Neuronal stem cell (in vitro differentiated cells): ENCODE measurements around the gene EPHA2.

ENCODE experiments used
- DNase-seq: peaks from one replicate; pipeline ENCODE4 v3.0.0-alpha.2; 2013; ENCODE audit warnings: low spot score
- H2AFZ ChIP-seq: one replicate; pipeline ENCODE4 v1.6.1; 2013; ENCODE audit warnings: mild to moderate bottlenecking, low read length, inconsistent platforms
- H2AK5ac ChIP-seq: 2 replicates; pipeline ENCODE4 v1.6.1; 2013; ENCODE audit warnings: low read depth, mild to moderate bottlenecking, inconsistent platforms, low read length, moderate library complexity, mixed read lengths
- H2BK120ac ChIP-seq: 2 replicates; pipeline ENCODE4 v1.6.1; 2013; ENCODE audit warnings: low read depth, mild to moderate bottlenecking, inconsistent platforms, low read length, moderate library complexity, mixed read lengths
- H2BK12ac ChIP-seq: one replicate; pipeline ENCODE4 v1.6.1; 2013; ENCODE audit warnings: low read length, inconsistent platforms
- H2BK15ac ChIP-seq: 2 replicates; pipeline ENCODE4 v1.6.1; 2013; ENCODE audit warnings: mild to moderate bottlenecking, low read length, inconsistent platforms, mixed read lengths
- H2BK5ac ChIP-seq: one replicate; pipeline ENCODE4 v1.6.1; 2013; ENCODE audit warnings: inconsistent platforms, mild to moderate bottlenecking, low read length, moderate library complexity
- H3K14ac ChIP-seq: one replicate; pipeline ENCODE4 v1.6.1; 2013; ENCODE audit warnings: low read length, inconsistent platforms
- H3K18ac ChIP-seq: 2 replicates; pipeline ENCODE4 v1.6.1; 2013; ENCODE audit warnings: low read length, inconsistent platforms
- H3K23ac ChIP-seq: 2 replicates; pipeline ENCODE4 v1.6.1; 2013; ENCODE audit warnings: low read depth, mild to moderate bottlenecking, mixed read lengths, low read length, inconsistent platforms; ENCODE audit not compliant: poor library complexity
- H3K27ac ChIP-seq: replicated peaks from 3 replicates; pipeline ENCODE4 v1.5.1; 2013; ENCODE audit warnings: low read length, inconsistent platforms
- H3K27me3 ChIP-seq, 3 experiments: 2 replicates each; pipeline ENCODE4 v1.6.1; 2013; ENCODE audit warnings: low read length in 3 of 3, mild to moderate bottlenecking in 2 of 3, inconsistent platforms in 1 of 3, low read depth in 1 of 3, mixed read lengths in 1 of 3, moderate library complexity in 1 of 3; ENCODE audit not compliant: control insufficient read depth in 3 of 3, insufficient read depth in 3 of 3
- H3K36me3 ChIP-seq, 2 donors: replicated peaks in 1 of 2; 2 replicates each; pipeline ENCODE4 v1.6.1; 2013; ENCODE audit warnings: low read length in 2 of 2; ENCODE audit not compliant: control insufficient read depth in 2 of 2, insufficient read depth in 2 of 2
- H3K4ac ChIP-seq: 2 replicates; pipeline ENCODE4 v1.6.1; 2013; ENCODE audit warnings: inconsistent platforms, mild to moderate bottlenecking, low read length, moderate library complexity
- H3K4me1 ChIP-seq, 2 donors: 1 replicate in 1 of 2; 2 replicates in 1 of 2; pipeline ENCODE4 v1.6.1; 2013; ENCODE audit warnings: low read length in 2 of 2, low read depth in 1 of 2; ENCODE audit not compliant: control insufficient read depth in 2 of 2, insufficient read depth in 1 of 2
- H3K4me2 ChIP-seq: one replicate; pipeline ENCODE4 v1.6.1; 2013; ENCODE audit warnings: mild to moderate bottlenecking, low read length, inconsistent platforms; ENCODE audit not compliant: insufficient read depth, poor library complexity, severe bottlenecking
- H3K4me3 ChIP-seq, 2 donors: 2 replicates each; pipeline ENCODE4 v1.5.1; 2013; ENCODE audit warnings: low read length in 2 of 2, mild to moderate bottlenecking in 2 of 2, inconsistent platforms in 1 of 2, moderate library complexity in 1 of 2
- H3K79me1 ChIP-seq: one replicate; pipeline ENCODE4 v1.6.1; 2013; ENCODE audit warnings: low read depth, mild to moderate bottlenecking, inconsistent platforms, low read length, moderate library complexity
- H3K9ac ChIP-seq: one replicate; pipeline ENCODE4 v1.6.1; 2013; ENCODE audit warnings: mild to moderate bottlenecking, low read depth, low read length, inconsistent platforms; ENCODE audit not compliant: poor library complexity
- H3K9me3 ChIP-seq, 2 donors: replicated peaks in 1 of 2; 2 replicates each; pipeline versions ENCODE3 to v1.6.1; 2013; ENCODE audit warnings: low read length in 2 of 2, mild to moderate bottlenecking in 2 of 2, inconsistent platforms in 1 of 2, low read depth in 1 of 2, mixed read lengths in 1 of 2, moderate library complexity in 1 of 2; ENCODE audit not compliant: control insufficient read depth in 2 of 2, insufficient read depth in 1 of 2
- H4K8ac ChIP-seq: one replicate; pipeline ENCODE4 v1.6.1; 2013; ENCODE audit warnings: low read depth, mild to moderate bottlenecking, inconsistent platforms, low read length, moderate library complexity
- H4K91ac ChIP-seq: one replicate; pipeline ENCODE4 v1.6.1; 2013; ENCODE audit warnings: low read length, low read depth, mild to moderate bottlenecking, inconsistent platforms; ENCODE audit not compliant: poor library complexity
- WGBS, 2 donors: extraction: QIAGEN DNeasy Blood & Tissue Kit; methylation state at CpG; one replicate each; pipeline ENCODE4 v1.1.7; 2013; ENCODE audit warnings: missing lambda C conversion rate in 2 of 2, mixed read lengths in 1 of 2; ENCODE audit not compliant: insufficient read length in 2 of 2, insufficient replicate concordance in 1 of 2; ENCODE audit errors: extremely low coverage in 2 of 2; 5-methylcytosine and 5-hydroxymethylcytosine counted together

Gene EPHA2

DNA sequence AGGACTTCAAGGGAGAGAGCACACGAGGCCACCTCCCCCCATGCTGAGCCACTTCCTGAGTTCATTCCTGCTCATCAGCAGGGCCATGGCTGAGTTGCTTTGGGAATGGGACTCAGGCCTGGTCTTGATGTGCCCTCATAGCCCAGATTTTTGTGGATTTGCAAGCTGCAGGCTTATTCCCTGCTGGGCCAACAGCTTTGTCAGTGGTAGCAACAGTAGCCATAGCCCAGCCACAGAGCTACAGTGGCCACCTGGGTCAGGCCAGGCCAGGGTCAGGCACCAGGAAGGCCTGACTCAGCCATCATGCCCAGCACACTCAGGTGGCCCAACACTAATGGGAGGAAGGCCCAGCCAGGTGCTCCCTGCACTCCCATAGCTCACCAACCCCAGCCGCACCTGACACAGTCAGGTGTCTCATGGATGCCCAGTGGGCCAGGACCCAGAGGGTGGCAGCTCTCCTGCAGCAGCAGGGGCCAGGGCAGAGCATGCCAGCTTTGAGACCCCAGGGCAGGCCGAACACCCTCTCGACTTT, 33.5 kb downstream of the EPHA2 start:
- Histone ChIP-seq H3K4me2 (no peak overlapping the region), H3K18ac (no peak overlapping the region), H3K4me1 (peaks cover 17 to 20% of the 10 kb centered on the region in 2 donors), H2AFZ (no peak overlapping the region), H3K27me3 (no peaks in the 10 kb centered on the region), H2BK5ac (no peak overlapping the region), H2BK120ac (no peak overlapping the region), H2BK15ac (no peak overlapping the region), H2AK5ac (no peak overlapping the region), H3K9ac (peak overlapping the region; percentile 51), H3K23ac (peak overlapping the region; percentile 1), H3K79me1 (no peaks in the 10 kb centered on the region), H3K4me3 (no peak overlapping the region), H4K91ac (no peak overlapping the region), H4K8ac (no peak overlapping the region), H3K9me3 (no peaks in the 10 kb centered on the region), H2BK12ac (peak overlapping the region; percentile 7), H3K36me3 (peaks cover 31 to 43% of the 10 kb centered on the region in 2 donors), H3K14ac (no peak overlapping the region), H3K4ac (no peak overlapping the region), H3K27ac (no peak overlapping the region)
- no peak for DNase-seq
- no CpG with 5 or more reads among the region's 4 CpGs for WGBS, 2 donors

DNA sequence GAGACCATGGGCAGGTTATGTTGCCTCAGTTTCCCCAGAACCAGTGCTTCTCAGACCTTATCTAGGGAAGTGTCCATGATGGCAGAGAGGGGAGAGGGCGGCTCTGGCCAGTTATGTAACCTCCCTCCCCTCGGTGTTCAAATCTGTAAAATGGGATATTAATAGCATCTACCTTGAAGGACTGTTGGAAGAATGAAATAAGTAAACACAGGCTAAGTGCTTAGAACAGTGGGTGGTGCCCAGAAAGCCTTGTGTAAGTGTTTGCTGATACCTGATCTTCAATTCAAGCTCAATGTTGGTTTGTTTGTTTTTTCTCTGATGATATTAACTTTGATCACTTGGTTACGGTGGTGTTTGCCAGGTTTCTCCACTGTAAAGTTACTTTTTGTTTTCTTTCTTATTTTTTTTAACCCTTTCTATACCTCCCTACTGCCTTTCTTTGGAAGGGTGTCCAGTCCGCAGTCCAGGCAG, 34.9 kb downstream of the EPHA2 start:
- Histone ChIP-seq H2AK5ac (peak overlapping the region; percentile 39), H3K4me1 (peaks cover 26 to 30% of the 10 kb centered on the region in 2 donors), H3K4me3 (no peak overlapping the region), H3K14ac (no peak overlapping the region), H3K23ac (no peak overlapping the region), H3K79me1 (no peaks in the 10 kb centered on the region), H2BK15ac (no peak overlapping the region), H3K9ac (no peak overlapping the region), H3K9me3 (no peaks in the 10 kb centered on the region), H2BK120ac (no peak overlapping the region), H4K91ac (no peak overlapping the region), H2AFZ (no peak overlapping the region), H3K4me2 (no peak overlapping the region), H3K27me3 (no peaks in the 10 kb centered on the region), H2BK5ac (no peak overlapping the region), H3K4ac (no peak overlapping the region), H3K18ac (no peak overlapping the region), H3K36me3 (peaks cover 22 to 29% of the 10 kb centered on the region in 2 donors), H3K27ac (no peak overlapping the region), H4K8ac (no peak overlapping the region), H2BK12ac (no peak overlapping the region)
- no CpG with 5 or more reads among the region's 4 CpGs for WGBS, 2 donors
- DNase-seq, result no peak

DNA sequence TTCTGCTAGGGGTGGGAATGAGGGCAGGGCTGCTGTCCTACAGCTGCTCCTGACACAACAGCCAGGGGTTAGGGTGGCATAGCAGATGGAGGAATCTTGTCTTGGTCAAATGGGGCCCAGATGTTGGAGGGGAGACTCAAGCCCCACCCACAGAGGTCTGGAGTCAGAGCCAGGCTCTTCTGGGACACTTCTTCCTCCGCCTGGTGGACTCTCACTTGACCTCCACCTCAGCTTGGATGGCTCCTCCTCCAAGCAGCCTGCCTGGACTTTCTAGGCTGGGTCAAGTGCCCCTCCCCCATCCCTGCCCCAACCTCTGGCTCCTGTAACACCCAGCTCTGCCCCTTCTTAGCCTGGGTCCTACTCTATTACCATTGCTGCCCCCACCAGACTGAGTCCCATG, 35.5 kb downstream of the EPHA2 start:
- Histone ChIP-seq H2AK5ac (peak overlapping the region; percentile 39), H3K4me2 (no peak overlapping the region), H2BK120ac (no peak overlapping the region), H3K18ac (peak overlapping the region; percentile 78), H3K36me3 (peaks cover 18 to 23% of the 10 kb centered on the region in 2 donors), H3K9ac (no peak overlapping the region), H3K27me3 (no peaks in the 10 kb centered on the region), H3K27ac (no peak overlapping the region), H4K8ac (no peak overlapping the region), H2BK15ac (no peak overlapping the region), H3K23ac (no peak overlapping the region), H2BK5ac (no peak overlapping the region), H2AFZ (no peak overlapping the region), H2BK12ac (no peak overlapping the region), H3K4me3 (no peak overlapping the region), H3K14ac (no peak overlapping the region), H3K79me1 (no peaks in the 10 kb centered on the region), H3K4ac (no peak overlapping the region), H3K9me3 (no peaks in the 10 kb centered on the region), H3K4me1 (peaks cover 29 to 33% of the 10 kb centered on the region in 2 donors), H4K91ac (no peak overlapping the region)
- DNase-seq, result no peak
- whole genome bisulfite sequencing, 2 donors, result no CpG with 5 or more reads among the region's 1 CpG

DNA sequence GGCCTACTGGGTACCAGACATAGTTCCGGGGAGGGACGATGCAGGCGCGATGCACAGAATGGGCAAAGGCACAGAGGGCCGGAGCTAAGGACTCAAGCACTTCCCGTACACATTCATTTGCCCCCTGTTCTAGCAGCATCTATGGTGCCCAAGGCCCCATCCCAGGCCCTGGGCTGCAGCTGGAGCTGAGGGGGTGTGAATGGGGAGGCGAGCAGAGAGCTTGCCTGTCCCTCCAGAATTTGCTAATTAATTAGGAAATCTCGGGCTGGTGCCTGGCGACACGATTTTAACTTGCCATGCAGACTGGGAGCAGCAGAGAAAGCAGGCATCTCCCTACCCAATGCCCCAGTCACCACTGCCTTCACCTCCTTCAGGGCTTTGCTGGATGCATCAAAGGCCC, 35.9 kb downstream of the EPHA2 start:
- peak overlapping the region; percentile 85 for H2AK5ac ChIP-seq
- no peak for DNase-seq
- no peak overlapping the region for H2BK5ac ChIP-seq
- no peak overlapping the region for H3K14ac ChIP-seq
- no peak overlapping the region for H3K4me3 ChIP-seq
- peaks cover 16 to 19% of the 10 kb centered on the region in 2 donors for H3K36me3 ChIP-seq
- WGBS, 2 donors, result no CpG with 5 or more reads among the region's 10 CpGs
- H3K27ac ChIP-seq, result no peak overlapping the region
- H2AFZ ChIP-seq, result no peak overlapping the region
- H3K4me1 ChIP-seq, result peaks cover 34 to 38% of the 10 kb centered on the region in 2 donors
- H3K4me2 ChIP-seq, result no peak overlapping the region
- H3K79me1 ChIP-seq, result no peaks in the 10 kb centered on the region
- no peak overlapping the region for H3K23ac ChIP-seq
- H3K9me3 ChIP-seq, result no peaks in the 10 kb centered on the region
- H4K8ac ChIP-seq, result no peak overlapping the region
- peak overlapping the region; percentile 78 for H3K18ac ChIP-seq
- no peaks in the 10 kb centered on the region for H3K27me3 ChIP-seq
- no peak overlapping the region for H3K4ac ChIP-seq
- no peak overlapping the region for H3K9ac ChIP-seq
- peak overlapping the region; percentile 50 for H4K91ac ChIP-seq
- H2BK120ac ChIP-seq, result no peak overlapping the region
- H2BK12ac ChIP-seq, result no peak overlapping the region
- H2BK15ac ChIP-seq, result peak overlapping the region; percentile 34
